GM18951 (cell line): ENCODE data around the gene IRX2.

Source experiments
- POLR2A ChIP-seq: IDR thresholded peaks from 4 replicates; pipeline ENCODE4 v1.6.1; 2011; ENCODE audit warnings: mild to moderate bottlenecking; ENCODE audit not compliant: insufficient read length, insufficient read depth; ENCODE audit errors: extremely low read depth
- in situ Hi-C: fragments of 300-500 bp; cut with MboI; formaldehyde crosslinking; loops from one replicate; pipeline ENCODE4 v1.12.0; 2022; ENCODE audit warnings: low sequenced_read_pairs, mixed read lengths, inconsistent platforms; ENCODE audit not compliant: unreplicated experiment

Gene IRX2

GRCh38 chr5:2709976-2710689 is 41.3 kb downstream of the IRX2 start:
- in situ Hi-C loops: no loop called here

GRCh38 chr5:2708751-2709150 is 42.7 kb downstream of the IRX2 start:
- no peak for TF ChIP-seq POLR2A
- in situ Hi-C loops: no loop called here

More at GRCh38 chr5:2709976-2710689, 41.3 kb downstream of the IRX2 start:
- TF ChIP-seq POLR2A: no peak

GRCh38 chr5:2708132-2708531 is 43.3 kb downstream of the IRX2 start:
- in situ Hi-C loops: no loop called here
- no peak for TF ChIP-seq POLR2A

GRCh38 chr5:2705861-2706260 is 45.6 kb downstream of the IRX2 start:
- in situ Hi-C loops: no loop called here
- no peak for TF ChIP-seq POLR2A

- TF ChIP-seq POLR2A: no peak
- in situ Hi-C loops: no loop called here
These were observed 46.5 kb downstream of the IRX2 start for GRCh38 chr5:2704806-2705645.

- in situ Hi-C loops: no loop called here
- TF ChIP-seq POLR2A: no peak
These were observed 47.4 kb downstream of the IRX2 start for GRCh38 chr5:2704111-2704510.

GRCh38 chr5:2703615-2704014 is 47.9 kb downstream of the IRX2 start:
- no peak for TF ChIP-seq POLR2A
- in situ Hi-C loops: no loop called here

GRCh38 chr5:2703041-2703440 is 48.4 kb downstream of the IRX2 start:
- in situ Hi-C loops: no loop called here
- TF ChIP-seq POLR2A: no peak

GRCh38 chr5:2702096-2702879 is 49.2 kb downstream of the IRX2 start:
- TF ChIP-seq POLR2A: no peak
- in situ Hi-C loops: no loop called here

GRCh38 chr5:2701592-2701991 is 49.9 kb downstream of the IRX2 start:
- no peak for TF ChIP-seq POLR2A
- in situ Hi-C loops: no loop called here

- TF ChIP-seq POLR2A: no peak
- in situ Hi-C loops: no loop called here
These were observed 50.6 kb downstream of the IRX2 start for GRCh38 chr5:2700876-2701275.

GRCh38 chr5:2699686-2700085 is 51.8 kb downstream of the IRX2 start:
- no peak for TF ChIP-seq POLR2A
- in situ Hi-C loops: no loop called here

GRCh38 chr5:2699231-2699630 is 52.2 kb downstream of the IRX2 start:
- in situ Hi-C loops: no loop called here
- no peak for TF ChIP-seq POLR2A

- TF ChIP-seq POLR2A: no peak
- in situ Hi-C loops: no loop called here
These were observed 52.9 kb downstream of the IRX2 start for GRCh38 chr5:2698581-2698980.
